ENCODE data around the gene IQCM.
"Not testable (repeated sequence)": the region's sequence is repeated elsewhere in the genome, so short reads cannot be mapped to it uniquely, and the experiment has no call there.

IQCM gene

DNA sequence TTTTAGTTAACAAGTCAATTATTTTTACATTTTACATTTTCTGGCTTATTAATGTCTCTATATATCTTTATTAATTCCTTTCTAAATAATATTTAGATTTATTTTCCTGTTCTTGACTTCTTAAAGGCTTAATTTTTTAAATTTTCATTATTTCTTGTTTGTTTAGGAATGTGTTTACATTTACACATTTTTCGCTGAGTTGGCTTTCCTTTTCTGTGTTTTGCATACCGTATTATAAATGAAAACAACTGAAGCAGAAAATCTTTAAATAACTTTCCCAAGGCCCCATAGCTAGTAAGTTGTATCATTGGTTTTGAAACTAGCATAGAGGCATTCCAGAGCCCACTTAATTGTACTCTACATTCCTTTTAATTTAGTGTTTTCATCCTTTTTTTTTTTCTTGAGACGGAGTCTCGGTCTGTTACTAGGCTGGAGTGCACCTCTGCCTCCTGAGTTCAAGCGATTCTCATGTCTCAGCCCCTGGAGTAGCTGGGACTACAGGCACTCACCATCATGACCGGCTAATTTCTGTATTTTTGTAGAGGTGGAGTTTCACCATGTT, 261.6 kb downstream of the IQCM start:
- no peak for DNase-seq

DNA sequence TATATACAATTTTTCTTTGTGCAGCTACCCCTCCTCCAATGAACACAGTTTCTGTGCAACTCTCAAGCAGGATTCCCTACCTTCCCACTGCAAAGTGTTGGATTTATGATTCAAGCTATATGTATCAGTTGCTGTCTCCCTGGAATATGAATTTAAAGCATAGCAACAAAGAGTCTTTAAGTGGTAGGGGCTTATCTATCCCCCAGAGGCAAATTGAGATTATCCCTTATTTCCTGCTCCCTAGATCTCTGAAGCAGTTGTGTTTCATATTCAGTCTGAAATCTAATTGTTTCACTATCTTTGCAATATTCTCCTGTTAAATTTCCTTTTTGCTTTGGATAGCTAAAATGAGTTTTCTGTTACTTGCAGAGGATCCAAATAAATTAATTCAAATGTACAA, 263.0 kb downstream of the IQCM start:
- no peak for DNase-seq

DNA sequence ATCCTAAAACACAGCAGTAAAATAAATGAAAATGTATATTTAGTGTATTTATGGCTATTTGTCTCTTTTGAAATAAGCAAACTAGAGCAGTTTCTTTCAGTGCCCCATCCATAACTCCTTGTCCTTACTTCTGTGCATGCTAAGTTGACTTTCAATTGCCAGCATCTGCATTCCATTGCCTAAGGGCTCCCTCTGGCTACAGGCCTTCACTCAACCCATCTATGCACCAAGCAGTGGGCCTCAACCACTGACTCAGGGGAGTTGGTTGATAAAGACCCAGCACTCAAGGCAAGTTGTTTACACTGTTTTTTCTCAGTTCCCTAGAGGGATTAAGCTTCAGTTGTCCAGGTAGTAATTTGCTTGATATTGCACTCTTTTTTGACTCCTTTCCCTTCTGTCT, 265.7 kb downstream of the IQCM start:
- DNase-seq, result no peak

DNA sequence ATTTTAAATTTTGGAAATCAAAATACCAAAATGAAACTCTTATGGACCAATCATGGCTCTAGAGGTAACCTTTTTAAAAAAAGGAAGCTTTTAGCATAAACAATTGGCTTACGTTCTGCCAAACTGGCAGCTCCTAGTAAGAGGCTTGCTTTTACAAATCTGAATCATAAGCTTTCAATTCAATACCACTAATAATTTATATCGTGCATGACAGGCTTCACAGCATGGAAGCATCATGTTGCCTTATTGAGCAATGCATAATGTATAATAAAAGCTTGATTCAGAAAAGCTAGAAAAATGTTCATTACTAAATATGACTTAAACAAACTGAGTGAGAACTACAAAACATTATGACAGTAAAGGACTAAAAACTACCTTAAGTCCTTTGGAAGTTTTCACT, 280.9 kb downstream of the IQCM start:
- no peak for DNase-seq

DNA sequence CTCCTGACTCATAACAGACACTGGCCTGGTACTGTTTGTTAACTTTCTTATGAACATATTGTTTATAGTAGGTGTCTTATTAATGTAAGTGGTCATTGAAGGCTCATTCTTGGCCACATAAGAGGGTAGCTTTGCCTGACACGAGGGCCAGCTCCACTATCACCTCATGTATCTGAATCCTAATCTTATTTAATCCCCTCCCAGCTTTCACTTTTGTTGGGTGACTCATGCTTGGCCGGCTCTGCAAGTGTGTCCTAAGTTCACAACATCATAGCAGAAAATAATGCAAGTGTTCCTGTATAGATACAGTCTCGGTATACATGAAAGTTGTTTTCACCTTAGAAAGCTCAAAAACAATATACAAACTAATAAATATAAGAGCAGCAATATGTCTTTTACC, 283.8 kb downstream of the IQCM start:
- no peak for DNase-seq

DNA sequence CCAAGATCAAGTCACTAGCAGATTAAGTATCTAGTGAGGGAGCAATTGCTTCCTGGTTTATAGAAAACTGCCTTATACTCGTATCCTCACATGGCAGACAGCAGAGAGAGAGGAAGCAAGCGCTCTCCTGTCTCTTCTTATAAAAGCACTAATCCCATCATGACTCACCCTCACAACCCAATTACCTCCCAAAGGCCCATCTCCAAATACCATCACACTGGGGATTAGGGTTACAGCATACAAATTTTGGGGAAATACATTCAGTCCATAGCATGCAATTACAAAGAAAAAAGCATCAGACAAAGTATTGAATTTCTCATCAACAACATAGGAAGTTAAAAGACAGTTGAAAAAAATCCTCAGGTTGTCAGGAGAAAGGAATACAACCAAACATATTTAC, 292.6 kb downstream of the IQCM start:
- DNase-seq, result no peak

DNA sequence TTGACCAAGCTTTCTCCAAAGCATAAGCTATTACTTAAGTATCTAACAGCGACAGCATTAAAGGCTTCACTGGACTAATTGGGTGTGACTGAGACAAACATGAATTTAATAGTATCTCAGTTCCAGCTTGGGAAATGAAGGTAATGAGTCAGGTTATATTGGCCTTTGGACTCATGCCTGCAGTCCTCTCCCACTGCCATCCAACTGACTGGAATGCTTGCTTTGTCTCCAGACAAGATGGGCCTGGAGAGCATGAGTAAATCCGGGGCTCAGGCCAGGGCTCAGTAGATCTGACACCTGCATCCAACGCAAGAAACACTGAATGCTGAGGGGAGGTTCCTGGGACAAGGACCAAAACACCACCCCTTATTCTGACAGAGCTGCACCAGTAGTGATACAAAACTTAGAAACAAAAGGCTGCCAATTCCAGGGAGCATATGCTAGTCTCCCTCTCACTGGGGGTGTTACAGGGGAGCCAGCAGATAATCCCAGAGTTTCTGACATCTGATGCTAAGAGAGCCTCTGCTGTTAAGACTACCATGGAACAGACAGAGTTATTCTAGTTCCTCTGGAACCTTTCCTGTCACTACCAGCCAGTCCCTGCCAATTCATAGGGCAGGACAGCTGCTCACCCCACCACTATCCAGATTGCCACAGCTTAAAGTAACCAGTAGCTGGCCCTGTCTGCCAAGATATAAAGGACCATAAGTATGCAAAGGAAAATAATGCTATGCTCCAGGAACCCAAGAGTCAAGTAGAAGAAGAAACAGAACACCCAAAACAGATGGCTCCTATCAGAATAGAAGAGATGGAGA, 293.8 kb downstream of the IQCM start:
- no peak for DNase-seq

DNA sequence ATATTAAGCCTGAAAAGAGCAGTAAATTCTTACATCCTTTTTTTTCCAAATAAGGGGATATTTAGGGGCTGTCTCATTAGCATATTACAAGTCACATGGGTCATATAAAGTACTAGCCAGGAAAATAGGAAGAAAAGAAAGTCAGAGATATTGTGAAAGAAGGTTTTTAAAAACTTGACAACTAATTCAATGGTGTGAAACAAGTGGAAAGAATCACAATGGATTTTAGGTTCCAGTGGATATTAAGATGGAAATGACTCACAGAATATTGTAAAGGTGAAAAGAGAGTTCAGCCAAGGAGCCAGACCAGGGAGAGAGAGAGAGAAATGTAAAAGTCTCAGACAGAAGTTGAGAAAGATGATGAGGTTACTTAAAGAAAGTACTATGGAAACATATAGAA, 297.2 kb downstream of the IQCM start:
- no peak for DNase-seq

DNA sequence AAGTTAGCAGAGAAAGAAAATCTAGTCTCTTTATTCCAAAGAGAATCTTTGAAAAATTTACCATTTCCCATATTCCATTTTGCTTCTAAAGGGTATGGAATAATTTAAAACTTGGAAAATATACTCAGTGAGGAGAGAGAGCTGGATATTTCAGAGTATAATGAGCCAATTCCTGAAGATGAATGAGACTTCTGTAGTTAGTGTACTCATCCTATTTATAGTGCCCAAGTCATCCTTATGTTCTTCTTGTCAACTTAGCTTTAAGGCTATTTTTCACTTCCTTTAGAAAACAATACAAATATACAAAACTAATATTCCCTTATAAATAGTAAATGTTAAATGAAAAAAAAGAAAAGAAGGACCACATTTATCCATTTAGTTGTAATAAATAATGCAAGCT, 302.6 kb downstream of the IQCM start:
- DNase-seq, result no peak

DNA sequence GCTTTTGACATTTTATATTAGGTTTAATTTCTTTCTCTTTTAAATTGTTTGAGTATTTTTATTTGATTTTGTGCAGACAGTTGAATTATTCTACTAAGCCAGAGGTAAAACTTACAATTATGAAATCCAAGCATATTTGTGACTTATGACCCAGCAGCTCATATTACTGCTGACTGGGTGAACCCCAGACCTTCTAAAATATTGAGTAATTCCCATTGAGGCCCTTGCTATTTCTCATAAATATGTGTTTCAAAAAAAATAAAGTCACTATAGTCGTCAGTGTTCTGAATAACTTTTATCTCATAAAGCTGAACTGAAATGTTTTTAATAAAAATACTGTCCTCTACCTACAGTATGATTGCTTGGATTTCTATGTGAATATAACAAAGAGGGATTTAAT, 303.1 kb downstream of the IQCM start:
- DNase-seq, result no peak

DNA sequence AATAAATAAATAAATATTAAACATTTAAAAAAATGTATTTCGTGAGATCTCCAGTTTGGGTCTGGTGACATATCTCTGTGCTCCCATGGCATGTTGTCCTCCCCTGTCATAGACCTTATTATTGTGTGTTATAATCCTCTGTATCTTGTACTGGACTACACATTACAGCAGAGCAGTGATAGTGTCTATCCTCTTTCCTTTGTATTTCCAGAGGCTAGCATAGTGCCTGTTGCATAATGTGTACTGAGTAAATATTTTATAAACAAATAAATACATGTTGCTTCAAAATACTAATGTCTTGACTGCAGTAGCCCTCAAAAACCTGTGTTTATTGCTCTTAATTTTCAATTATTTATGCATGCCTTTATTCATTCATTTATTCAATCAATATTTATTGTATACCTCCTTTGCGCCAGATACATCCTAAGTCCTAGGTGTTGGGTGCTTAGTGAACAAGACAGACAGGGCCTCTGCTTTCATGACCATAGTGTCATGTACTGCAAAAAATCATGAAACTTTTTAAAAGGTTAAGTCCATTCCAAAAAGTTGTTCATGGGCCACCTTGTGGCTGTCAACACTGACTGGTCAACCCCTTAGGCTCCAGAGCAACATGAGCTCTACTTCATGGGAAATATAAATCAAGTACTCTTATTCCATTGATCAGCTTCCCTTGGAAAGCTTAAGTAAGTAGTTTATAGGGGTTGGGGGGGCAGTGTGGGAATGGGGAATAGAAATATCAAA, 303.9 kb downstream of the IQCM start:
- DNase-seq, result no peak

DNA sequence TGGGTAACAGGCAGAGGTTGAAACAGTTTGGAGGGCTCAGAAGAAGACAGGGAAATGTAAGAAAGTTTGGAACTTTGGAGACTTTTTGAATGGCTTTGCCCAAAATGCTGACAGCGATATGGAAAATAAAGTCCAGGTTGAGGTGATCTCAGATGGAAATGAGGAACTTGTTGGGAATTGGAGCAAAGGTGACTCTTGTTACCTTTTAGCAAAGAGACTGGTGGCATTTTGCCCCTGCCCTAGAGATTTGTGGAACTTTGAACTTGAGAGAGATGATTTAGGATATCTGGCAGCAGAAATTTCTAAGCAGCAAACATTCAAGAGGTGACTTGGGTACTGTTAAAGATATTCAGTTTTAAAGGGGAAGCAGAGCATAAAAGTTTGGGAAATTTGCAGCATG, 308.3 kb downstream of the IQCM start:
- DNase-seq, result not testable (repeated sequence)

DNA sequence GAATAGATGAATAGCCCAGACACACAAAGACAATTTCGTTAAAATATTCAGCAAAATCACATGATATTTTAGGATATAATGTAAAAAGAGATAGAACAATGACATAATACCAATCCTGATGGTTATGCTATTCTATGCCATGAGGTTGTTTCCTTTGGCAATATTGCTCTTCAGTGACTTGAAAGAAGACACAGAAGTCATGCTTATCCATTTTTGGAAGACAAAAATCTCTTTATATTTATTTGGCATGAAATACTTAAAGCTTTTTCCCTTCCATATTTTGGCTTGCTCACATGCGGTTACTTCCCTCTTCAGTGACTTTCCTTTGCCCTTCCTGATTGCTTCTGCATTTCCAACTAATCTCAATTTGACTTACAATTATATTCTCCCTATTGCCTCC, 314.8 kb downstream of the IQCM start:
- no peak for DNase-seq

DNA sequence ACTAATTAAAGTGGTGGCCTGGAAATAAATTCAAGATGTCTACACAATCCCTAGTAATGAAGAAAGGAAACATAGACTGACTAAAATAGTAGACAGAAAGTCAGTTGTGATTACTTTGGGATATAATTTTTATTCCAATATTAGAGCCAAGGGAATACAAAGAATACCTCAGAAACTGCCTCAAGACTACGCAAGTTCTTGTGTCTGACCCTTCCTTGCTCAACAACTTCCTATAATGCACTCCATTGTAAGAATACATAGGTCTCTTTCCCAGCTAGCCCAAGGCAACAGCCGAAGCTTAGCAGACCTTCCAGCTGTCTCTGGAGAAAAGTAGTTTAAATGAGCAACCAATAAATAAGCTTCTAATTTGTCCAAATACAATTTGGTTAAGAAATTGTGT, 315.9 kb downstream of the IQCM start:
- DNase-seq, result no peak

DNA sequence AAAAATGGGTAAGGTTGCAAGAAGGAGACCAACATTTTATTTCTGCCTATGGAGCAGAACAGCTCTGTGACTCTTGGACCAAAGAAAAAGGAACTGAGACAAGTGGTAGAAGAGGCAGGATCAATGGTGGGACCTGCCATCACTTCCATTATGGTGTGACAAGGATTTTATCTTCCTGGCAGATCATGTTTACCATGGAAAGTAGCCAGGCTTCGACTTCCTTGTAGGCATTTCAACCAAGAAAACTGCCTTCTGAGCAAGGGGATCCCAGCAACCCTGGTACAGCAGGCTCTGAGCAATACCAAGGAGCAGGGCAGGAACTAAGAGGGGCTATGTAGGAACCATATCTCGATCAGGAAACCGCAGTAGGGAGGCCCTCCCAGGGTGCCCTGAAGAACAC, 317.4 kb downstream of the IQCM start:
- DNase-seq, result no peak

DNA sequence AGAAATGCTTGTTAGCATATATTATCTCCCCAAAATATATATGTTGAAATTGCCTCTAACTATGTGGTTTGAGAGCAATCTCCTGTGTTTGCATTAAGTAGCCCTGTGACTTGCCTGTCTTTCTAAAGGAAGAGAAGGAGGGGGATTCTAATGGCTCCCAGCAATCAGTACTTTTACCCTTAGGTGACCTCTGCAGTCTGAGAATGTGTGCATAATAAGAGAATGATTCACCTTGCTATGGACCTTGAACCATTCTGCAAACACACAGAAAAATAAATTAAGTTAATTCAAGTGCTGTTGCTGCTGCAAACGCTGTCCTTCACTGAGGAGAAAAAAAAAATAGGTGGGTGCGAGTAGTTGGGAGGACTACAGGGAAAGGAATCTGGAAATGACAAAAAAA, 322.2 kb downstream of the IQCM start:
- DNase-seq, result no peak

DNA sequence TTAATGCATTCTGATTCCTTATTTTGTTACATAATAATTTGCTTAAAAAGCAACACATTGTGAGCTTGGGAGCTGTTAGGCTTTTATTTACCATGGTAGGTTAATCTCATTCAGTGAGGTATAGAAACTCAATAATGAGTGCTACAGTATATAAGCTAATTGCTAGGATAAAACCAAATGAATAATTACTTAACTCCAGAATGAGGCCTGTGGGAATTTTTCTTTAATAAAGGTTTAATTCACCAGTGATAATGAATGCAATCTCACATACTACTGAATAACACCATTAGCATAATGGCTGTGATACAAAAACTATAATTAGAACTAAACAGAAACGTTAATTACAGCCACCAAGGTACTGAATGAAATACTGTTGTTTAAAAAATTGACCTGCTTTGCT, 326.3 kb downstream of the IQCM start:
- DNase-seq, result no peak

DNA sequence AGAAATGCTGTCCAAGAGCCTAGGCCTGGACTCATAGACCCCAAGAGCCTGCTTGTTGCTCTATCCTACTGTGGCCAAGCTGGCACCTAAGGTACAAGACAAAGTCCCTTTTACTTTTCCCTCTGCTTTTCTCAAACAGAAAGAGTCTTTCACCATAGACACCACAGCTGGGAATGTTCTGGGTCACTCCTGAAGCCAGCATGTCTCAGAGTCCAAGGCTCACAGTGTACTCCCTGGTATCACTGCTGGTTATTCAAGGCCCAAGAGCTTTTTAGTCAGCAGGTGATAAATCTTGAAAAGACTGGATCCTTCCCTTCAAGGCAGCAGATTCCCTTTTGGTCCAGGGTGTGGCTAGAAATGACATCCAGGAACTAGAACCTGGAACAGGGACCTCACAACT, 328.8 kb downstream of the IQCM start:
- DNase-seq, result no peak

DNA sequence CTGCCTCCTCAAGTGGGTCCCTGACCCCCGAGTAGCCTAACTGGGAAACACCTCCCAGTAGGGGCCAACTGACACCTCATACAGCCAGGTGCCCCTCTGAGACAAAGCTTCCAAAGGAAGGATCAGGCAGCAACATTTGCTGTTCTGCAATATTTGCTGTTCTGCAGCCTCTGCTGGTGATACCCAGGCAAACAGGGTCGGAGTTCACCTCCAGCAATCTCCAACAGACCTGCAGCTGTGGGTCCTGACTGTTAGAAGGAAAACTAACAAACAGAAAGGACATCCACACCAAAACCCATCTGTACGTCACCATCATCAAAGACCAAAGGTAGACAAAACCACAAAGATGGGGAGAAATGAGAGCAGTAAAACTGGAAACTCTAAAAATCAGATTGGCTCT, 347.0 kb downstream of the IQCM start:
- not testable (repeated sequence) for DNase-seq

DNA sequence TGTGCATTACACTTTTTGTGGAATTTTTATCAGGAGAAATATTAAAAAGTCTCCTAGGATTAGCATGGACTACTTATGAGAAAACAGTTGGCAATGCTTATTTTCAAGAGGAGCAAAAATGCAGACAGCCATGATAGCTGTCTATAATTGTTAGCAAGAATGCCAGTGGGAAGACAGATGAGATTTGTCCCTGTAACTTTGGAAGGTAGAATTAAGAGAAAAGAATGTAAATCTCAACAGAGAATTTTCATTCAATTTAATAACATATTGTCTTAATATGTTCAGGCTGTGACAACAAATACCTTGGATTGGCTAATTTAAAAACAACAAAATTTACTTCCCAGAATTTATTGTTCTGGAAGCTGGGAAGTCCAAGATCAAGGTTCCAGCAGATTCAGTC, 349.2 kb downstream of the IQCM start:
- DNase-seq, result no peak

DNA sequence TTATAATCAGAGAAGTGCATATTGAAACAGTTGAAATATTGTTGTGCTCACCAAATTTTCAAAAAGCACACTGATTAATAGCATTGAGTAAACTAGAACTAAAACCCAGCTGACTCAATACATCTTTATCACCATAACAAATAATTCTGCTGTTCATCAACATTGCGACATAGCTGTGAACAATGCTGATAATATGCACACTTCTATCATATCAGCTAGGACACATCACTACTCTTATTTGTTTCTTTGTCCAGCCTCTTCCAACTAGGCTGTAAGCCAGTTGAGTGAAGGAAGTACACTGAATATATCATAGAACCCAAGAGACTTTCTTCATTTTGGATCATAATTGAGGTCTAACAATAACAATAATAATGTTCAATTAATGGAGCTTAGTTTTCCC, 349.7 kb downstream of the IQCM start:
- no peak for DNase-seq

DNA sequence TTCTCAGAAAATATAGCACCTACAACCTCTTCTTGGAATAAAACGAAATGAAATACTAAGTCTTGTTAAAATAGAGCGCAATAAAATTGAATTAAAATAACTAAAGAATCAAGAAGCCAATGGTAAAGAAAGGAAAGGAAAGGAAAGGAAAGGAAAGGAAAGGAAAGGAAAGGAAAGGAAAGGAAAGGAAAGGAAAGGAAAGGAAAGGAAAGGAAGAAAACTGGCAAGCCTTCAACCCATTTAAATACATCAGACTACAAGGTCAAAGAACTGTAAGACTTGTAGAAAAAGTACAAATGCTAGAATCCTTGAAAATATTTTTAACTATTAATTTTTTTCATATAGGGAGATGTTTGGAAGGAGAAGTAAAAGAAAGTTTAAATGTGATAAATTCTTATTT, 372.1 kb downstream of the IQCM start:
- no peak for DNase-seq

DNA sequence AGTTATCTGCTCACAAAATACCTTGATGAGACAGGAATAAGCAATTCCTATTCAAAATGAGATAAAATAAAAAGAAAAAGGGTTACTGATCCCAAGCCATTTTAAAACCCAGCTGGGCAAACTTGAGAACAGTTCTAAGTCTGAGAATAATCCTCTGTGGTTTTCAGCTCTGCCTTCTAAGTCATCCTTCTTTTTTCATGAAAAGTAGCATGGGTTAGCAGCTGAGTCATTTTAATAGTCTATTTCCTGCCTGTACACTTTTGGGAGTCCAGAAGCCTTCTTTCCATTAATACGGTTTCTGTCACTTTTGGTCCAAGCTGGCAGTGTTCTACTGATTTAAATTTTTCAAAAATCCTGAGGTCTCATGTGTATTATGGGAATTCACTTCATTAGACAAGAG, 374.3 kb downstream of the IQCM start:
- no peak for DNase-seq

DNA sequence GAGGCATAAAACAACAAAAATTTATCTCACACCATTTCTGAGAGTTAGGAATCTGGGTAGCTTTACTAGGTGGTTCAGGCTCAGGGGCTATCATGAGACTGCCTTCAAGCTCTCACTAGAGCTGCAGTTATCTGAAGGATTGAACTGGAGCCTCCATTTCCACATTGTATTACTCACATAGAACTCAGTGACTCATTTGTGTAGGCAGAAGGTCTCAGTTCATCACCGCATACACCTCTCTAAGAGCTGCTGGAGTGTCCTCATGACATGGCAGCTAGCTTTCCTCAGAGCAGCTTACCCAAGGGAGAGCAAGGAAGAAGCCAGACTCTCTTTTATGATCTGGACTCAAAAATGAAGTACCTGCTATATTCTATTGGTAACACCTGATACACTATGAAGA, 389.2 kb downstream of the IQCM start:
- DNase-seq, result no peak
